Measurements from ENCODE around the gene ALDH1L1. TPM values are rescaled to one million over a fixed set of nuclear protein-coding genes. Genes with fewer than 3 reads are reported as not detected.

Gene ALDH1L1
- total and polyA plus RNA-seq, 2 of the 8 experiments (the other 6 are each of a cell fraction or from before 2014, with no cell fraction given) = 0.98 to 1.6 TPM

GRCh38 chr3:126107203-126107939 lies 73.0 kb downstream of the ALDH1L1 start (continued):
- TF ChIP-seq CTCF (IDR thresholded peaks at IDR 0.05; ENCODE audit: control extremely low read depth in 1 of 3, insufficient read depth in 1 of 3, low read depth in 1 of 3, low read length in 3 of 3) (no peak), SUZ12 (IDR thresholded peaks at IDR 0.05; ENCODE audit: low read length) (no peak), RXRA (IDR thresholded peaks at IDR 0.05; ENCODE audit: insufficient read depth, low read depth, low read length) (no peak), ATF2 (IDR thresholded peaks at IDR 0.05; ENCODE audit: low read length) (no peak), NRF1 (IDR thresholded peaks at IDR 0.05; ENCODE audit: low read depth, low read length) (no peak), POLR2A (IDR thresholded peaks at IDR 0.05; ENCODE audit: control extremely low read depth in 1 of 2, low read depth in 2 of 2, low read length in 2 of 2) (no peak), NANOG (IDR thresholded peaks at IDR 0.05; ENCODE audit: insufficient read depth, low read depth, low read length, poor library complexity, severe bottlenecking) (no peak), SRF (IDR thresholded peaks at IDR 0.05; ENCODE audit: low read depth, low read length) (no peak)
